ENCODE results near the gene PLCH1. TPM values are rescaled to one million over a fixed set of nuclear protein-coding genes. Genes with fewer than 3 reads are reported as not detected.

Gene PLCH1
- total RNA-seq, 1 donor from 2014 or later, result 0.26 TPM

GRCh38 chr3:155658671-155659261 lies 86.1 kb downstream of the PLCH1 start:
- DNase-seq (ENCODE audit: low read depth) (no peak), FAIRE-seq (no peak)
- no peak overlapping the region for H3K4me3 ChIP-seq (ENCODE audit: low read depth, low read length)
- no peak for TF ChIP-seq CTCF (IDR thresholded peaks at IDR 0.05; ENCODE audit: insufficient read depth, low read length, severe bottlenecking)
- H3K27me3 ChIP-seq (ENCODE audit: control insufficient read depth, insufficient read depth, low read length), result no peaks in the 10 kb centered on the region
- no peaks in the 10 kb centered on the region for H3K36me3 ChIP-seq (ENCODE audit: control insufficient read depth, insufficient read depth, low read length)

- DNase-seq (ENCODE audit: low read depth), result no peak
- Histone ChIP-seq H3K4me3 (ENCODE audit: low read depth, low read length) (no peak overlapping the region), H3K27me3 (ENCODE audit: control insufficient read depth, insufficient read depth, low read length) (no peaks in the 10 kb centered on the region), H3K36me3 (ENCODE audit: control insufficient read depth, insufficient read depth, low read length) (no peaks in the 10 kb centered on the region)
- TF ChIP-seq CTCF (IDR thresholded peaks at IDR 0.05; ENCODE audit: insufficient read depth, low read length, severe bottlenecking), result no peak
- FAIRE-seq, result no peak
Measured at GRCh38 chr3:155658006-155658405, 86.9 kb downstream of the PLCH1 start.

GRCh38 chr3:155657161-155657560 lies 87.7 kb downstream of the PLCH1 start:
- no peaks in the 10 kb centered on the region for H3K36me3 ChIP-seq (ENCODE audit: control insufficient read depth, insufficient read depth, low read length)
- DNase-seq (ENCODE audit: low read depth) (no peak), FAIRE-seq (no peak)
- no peak for TF ChIP-seq CTCF (IDR thresholded peaks at IDR 0.05; ENCODE audit: insufficient read depth, low read length, severe bottlenecking)
- no peak overlapping the region for H3K4me3 ChIP-seq (ENCODE audit: low read depth, low read length)
- no peaks in the 10 kb centered on the region for H3K27me3 ChIP-seq (ENCODE audit: control insufficient read depth, insufficient read depth, low read length)

- FAIRE-seq, result no peak
- H3K36me3 ChIP-seq (ENCODE audit: control insufficient read depth, insufficient read depth, low read length), result no peaks in the 10 kb centered on the region
- DNase-seq (ENCODE audit: low read depth), result no peak
- TF ChIP-seq CTCF (IDR thresholded peaks at IDR 0.05; ENCODE audit: insufficient read depth, low read length, severe bottlenecking), result no peak
- H3K4me3 ChIP-seq (ENCODE audit: low read depth, low read length), result no peak overlapping the region
- no peaks in the 10 kb centered on the region for H3K27me3 ChIP-seq (ENCODE audit: control insufficient read depth, insufficient read depth, low read length)
Measured at GRCh38 chr3:155656466-155656865, 88.4 kb downstream of the PLCH1 start.

GRCh38 chr3:155651489-155652218 lies 93.2 kb downstream of the PLCH1 start:
- FAIRE-seq (no peak), DNase-seq (ENCODE audit: low read depth) (no peak)
- no peak for TF ChIP-seq CTCF (IDR thresholded peaks at IDR 0.05; ENCODE audit: insufficient read depth, low read length, severe bottlenecking)
- Histone ChIP-seq H3K27me3 (ENCODE audit: control insufficient read depth, insufficient read depth, low read length) (no peaks in the 10 kb centered on the region), H3K36me3 (ENCODE audit: control insufficient read depth, insufficient read depth, low read length) (no peaks in the 10 kb centered on the region), H3K4me3 (ENCODE audit: low read depth, low read length) (no peak overlapping the region)

All from bronchial epithelial cell (primary cell).